HepG2 (cell line): ENCODE data around the gene SLC2A13. TPM values are rescaled to one million over a fixed set of nuclear protein-coding genes. Genes with fewer than 3 reads are reported as not detected.

Source experiments
- EZH2 ChIP-seq: conservative IDR thresholded peaks from 2 replicates; pipeline ENCODE4 v1.6.1; 2012; ENCODE audit warnings: mild to moderate bottlenecking, low read depth, low read length, moderate library complexity
- HNF1A ChIP-seq, 2 experiments: sonication (generic) in 1 of 2; formaldehyde crosslinking in 1 of 2; IDR thresholded peaks; 2 replicates each; pipeline versions ENCODE4 v1.4.0 to v1.6.1; 2016 to 2020; ENCODE audit warnings: borderline replicate concordance in 1 of 2, low read depth in 1 of 2, mild to moderate bottlenecking in 1 of 2, missing genetic modification reagents in 1 of 2
- IRX3 ChIP-seq: sonication (generic); formaldehyde crosslinking; IDR thresholded peaks from 2 replicates; pipeline ENCODE4 v1.8.1; 2023; ENCODE audit warnings: mild to moderate bottlenecking, low read depth, missing genetic modification reagents, borderline replicate concordance
- PCBP1 ChIP-seq: fragments of 200-400 bp; formaldehyde crosslinking; IDR thresholded peaks from 2 replicates; pipeline ENCODE4 v1.6.1; 2017; ENCODE audit warnings: mild to moderate bottlenecking, low read depth, low read length, borderline replicate concordance
- THRA ChIP-seq: sonication (generic); formaldehyde crosslinking; IDR thresholded peaks from 2 replicates; pipeline ENCODE4 v1.4.0; 2020; ENCODE audit warnings: missing genetic modification reagents, borderline replicate concordance
- ZBTB14 ChIP-seq: sonication (generic); formaldehyde crosslinking; IDR thresholded peaks from 2 replicates; pipeline ENCODE4 v1.4.0; 2020; ENCODE audit warnings: missing genetic modification reagents
- ZNF609 ChIP-seq: sonication (generic); formaldehyde crosslinking; IDR thresholded peaks from 2 replicates; pipeline ENCODE4 v1.4.0; 2020; ENCODE audit warnings: mild to moderate bottlenecking, missing genetic modification reagents, borderline replicate concordance
- ZNF687 ChIP-seq: sonication (generic); formaldehyde crosslinking; IDR thresholded peaks from 2 replicates; pipeline ENCODE4 v1.5.1; 2020; ENCODE audit warnings: mild to moderate bottlenecking, missing genetic modification reagents, moderate library complexity
- ZNF782 ChIP-seq: sonication (generic); formaldehyde crosslinking; IDR thresholded peaks from 2 replicates; pipeline ENCODE4 v1.4.0; 2020; ENCODE audit warnings: missing genetic modification reagents, mild to moderate bottlenecking, borderline replicate concordance
- polyA plus RNA-seq, 8 experiments: library from polyadenylated mRNA; depleted of rRNA in 3 of 8; stranded (reverse) in 7 of 8; unstranded in 1 of 8; fragments of >200 nt; fragmentation: Illumina TruSeq in 4 of 8; extraction: Trizol in 4 of 8; gene quantifications; 2 replicates each; pipeline versions ENCODE4 v1.2.1 to v1.2.3, GENCODE V29; 2011 to 2016; ENCODE audit warnings: low read depth in 4 of 8, missing spikeins in 1 of 8, mixed read lengths in 1 of 8; ENCODE audit not compliant: insufficient read depth in 1 of 8
- total RNA-seq, 5 experiments: library from RNA; depleted of rRNA; stranded (reverse); fragments of >200 nt; fragmentation: Illumina TruSeq; extraction: Trizol; gene quantifications; 2 replicates each; pipeline ENCODE4 v1.2.3, GENCODE V29; 2016; ENCODE audit warnings: low read depth in 1 of 5

SLC2A13 gene
- total and polyA plus RNA-seq, 2 of the 13 experiments (the other 11 are each of a cell fraction or from before 2014, with no cell fraction given), result 5.5 to 6.0 TPM

- TF ChIP-seq HNF1A (IDR thresholded peaks at IDR 0.05; ENCODE audit: low read depth) (peak; percentile 69), HNF1A (CRISPR knock-in tag; IDR thresholded peaks at IDR 0.05; ENCODE audit: borderline replicate concordance) (no peak; the same call in 1 of the 2 replicates), ZNF782 (no peak), THRA (no peak), ZNF687 (CRISPR knock-in tag) (no peak), ZNF609 (no peak), ZBTB14 (CRISPR knock-in tag) (no peak), PCBP1 (no peak), EZH2 (no peak), IRX3 (CRISPR knock-in tag) (no peak)
Measured at GRCh38 chr12:40002178-40003169, 103.4 kb downstream of the SLC2A13 start (continued).
